Chondrocyte (in vitro differentiated cells): ENCODE results near the gene SPATA21. TPM values are rescaled to one million over a fixed set of nuclear protein-coding genes. Genes with fewer than 3 reads are reported as not detected.

Experiments
- DNase-seq: peaks from one replicate; pipeline ENCODE4 v3.0.0; 2021; ENCODE audit warnings: mixed read lengths, low spot score
- H3K27ac Mint-ChIP-seq: one replicate; pipeline ENCODE4 v1.8.0; 2021; ENCODE audit warnings: mild to moderate bottlenecking, moderate library complexity, mixed read lengths; ENCODE audit not compliant: unreplicated experiment
- H3K27me3 Mint-ChIP-seq: 2 replicates; pipeline ENCODE4 v1.8.0; 2021; ENCODE audit warnings: low read depth, mixed read lengths
- H3K36me3 Mint-ChIP-seq: 2 replicates; pipeline ENCODE4 v1.8.0; 2021; ENCODE audit warnings: low read depth, mixed read lengths
- H3K4me1 Mint-ChIP-seq: 2 replicates; pipeline ENCODE4 v1.8.0; 2021; ENCODE audit warnings: low read depth, mild to moderate bottlenecking, mixed read lengths
- H3K4me3 Mint-ChIP-seq: one replicate; pipeline ENCODE4 v1.8.0; 2021; ENCODE audit warnings: mild to moderate bottlenecking, moderate library complexity, mixed read lengths; ENCODE audit not compliant: unreplicated experiment
- H3K9me3 Mint-ChIP-seq: 2 replicates; pipeline ENCODE4 v1.8.0; 2021; ENCODE audit warnings: low read depth, mixed read lengths
- CTCF ChIP-seq: fragments of 200-600 bp; sonication (generic); IDR thresholded peaks from 2 replicates; pipeline ENCODE4 v1.5.0; 2021; ENCODE audit warnings: antibody characterized with exemption, mild to moderate bottlenecking, moderate library complexity
- total RNA-seq: library from RNA; stranded (reverse); gene quantifications from 3 replicates; pipeline ENCODE4 v1.2.1, GENCODE V29; 2021

Gene SPATA21
- total RNA-seq, 1 donor from 2014 or later = not detected

- Mint-ChIP-seq H3K9me3 (no peaks in the 10 kb centered on the region), H3K4me3 (no peak overlapping the region), H3K4me1 (no peaks in the 10 kb centered on the region), H3K27ac (no peak overlapping the region), H3K36me3 (no peaks in the 10 kb centered on the region), H3K27me3 (no peaks in the 10 kb centered on the region)
- no peak for TF ChIP-seq CTCF
- DNase-seq = no peak
Measured at GRCh38 chr1:16410803-16411202, 26.4 kb downstream of the SPATA21 start.

GRCh38 chr1:16409536-16410152 lies 27.6 kb downstream of the SPATA21 start:
- TF ChIP-seq CTCF = no peak
- no peak for DNase-seq
- Mint-ChIP-seq H3K27ac (no peak overlapping the region), H3K4me3 (no peak overlapping the region), H3K9me3 (no peaks in the 10 kb centered on the region), H3K36me3 (no peaks in the 10 kb centered on the region), H3K4me1 (no peaks in the 10 kb centered on the region), H3K27me3 (no peaks in the 10 kb centered on the region)

GRCh38 chr1:16406868-16407267 lies 30.4 kb downstream of the SPATA21 start:
- H3K9me3 Mint-ChIP-seq = no peaks in the 10 kb centered on the region
- H3K4me1 Mint-ChIP-seq = no peaks in the 10 kb centered on the region
- H3K4me3 Mint-ChIP-seq = no peak overlapping the region
- H3K36me3 Mint-ChIP-seq = no peaks in the 10 kb centered on the region
- DNase-seq = no peak
- no peak overlapping the region for H3K27ac Mint-ChIP-seq
- no peaks in the 10 kb centered on the region for H3K27me3 Mint-ChIP-seq
- TF ChIP-seq CTCF = no peak

- no peak overlapping the region for H3K27ac Mint-ChIP-seq
- no peak for DNase-seq
- no peak for TF ChIP-seq CTCF
- H3K4me1 Mint-ChIP-seq = no peaks in the 10 kb centered on the region
- no peaks in the 10 kb centered on the region for H3K36me3 Mint-ChIP-seq
- H3K9me3 Mint-ChIP-seq = no peaks in the 10 kb centered on the region
- no peaks in the 10 kb centered on the region for H3K27me3 Mint-ChIP-seq
- H3K4me3 Mint-ChIP-seq = no peak overlapping the region
Measured at GRCh38 chr1:16405441-16405840, 31.8 kb downstream of the SPATA21 start.

- H3K27ac Mint-ChIP-seq = no peak overlapping the region
- H3K4me1 Mint-ChIP-seq = no peaks in the 10 kb centered on the region
- H3K27me3 Mint-ChIP-seq = no peaks in the 10 kb centered on the region
- H3K9me3 Mint-ChIP-seq = no peaks in the 10 kb centered on the region
- H3K4me3 Mint-ChIP-seq = no peak overlapping the region
- no peak for TF ChIP-seq CTCF
- no peak for DNase-seq
- H3K36me3 Mint-ChIP-seq = peaks cover 7% of the 10 kb centered on the region
Measured at GRCh38 chr1:16402742-16403141, 34.5 kb downstream of the SPATA21 start.
